HL-60/S4 (cell line): ENCODE measurements around the gene DHODH.
"Not testable (repeated sequence)": the region's sequence is repeated elsewhere in the genome, so short reads cannot be mapped to it uniquely, and the experiment has no call there.

Experiments
- in situ Hi-C: fragments of 300-500 bp; cut with MboI; formaldehyde crosslinking; loops from 2 replicates; pipeline ENCODE4 v1.14.3; 2022; ENCODE audit warnings: low sequenced_read_pairs

DHODH gene

GRCh38 chr16:72050769-72051464 is 42.4 kb downstream of the DHODH start:
- in situ Hi-C loops = no loop called here

- in situ Hi-C loops = no loop called here
These were observed 43.3 kb downstream of the DHODH start for GRCh38 chr16:72051818-72052217.

DNA sequence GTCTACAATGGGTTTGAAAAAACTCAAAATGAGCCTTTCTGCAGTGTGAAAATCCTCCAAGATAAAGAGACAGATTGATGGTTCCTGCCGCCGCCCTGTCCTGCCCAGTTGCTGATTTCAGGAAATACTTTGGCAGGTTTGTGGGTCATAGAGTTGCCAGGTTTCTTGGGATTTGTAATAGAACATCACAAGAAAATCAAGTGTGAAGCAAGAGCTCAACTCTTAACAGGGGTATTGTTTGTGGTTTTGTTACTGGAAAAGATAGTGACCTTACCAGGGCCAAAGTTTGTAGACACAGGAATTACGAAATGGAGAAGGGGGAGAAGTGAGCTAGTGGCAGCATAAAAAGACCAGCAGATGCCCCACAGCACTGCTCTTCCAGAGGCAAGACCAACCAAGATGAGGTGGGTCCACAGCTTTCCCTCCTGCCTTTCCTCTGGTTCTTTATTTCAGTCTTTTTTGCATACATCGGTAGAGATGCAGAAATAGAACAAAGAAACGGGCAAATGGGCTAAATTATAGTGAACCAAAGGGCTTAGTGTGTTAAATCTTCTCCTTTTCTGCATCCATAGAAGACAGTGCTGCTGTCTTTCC is 45.8 kb downstream of the DHODH start, which contains the start of gene HP:
Gene HP (plus strand): TSS at position 252 of the 594 bp plus-strand sequence. CDS start 148 bp downstream, at position 400.
- in situ Hi-C loops = not testable (repeated sequence)

GRCh38 chr16:72055911-72056310 is 47.4 kb downstream of the DHODH start:
- in situ Hi-C loops = no loop called here

DNA sequence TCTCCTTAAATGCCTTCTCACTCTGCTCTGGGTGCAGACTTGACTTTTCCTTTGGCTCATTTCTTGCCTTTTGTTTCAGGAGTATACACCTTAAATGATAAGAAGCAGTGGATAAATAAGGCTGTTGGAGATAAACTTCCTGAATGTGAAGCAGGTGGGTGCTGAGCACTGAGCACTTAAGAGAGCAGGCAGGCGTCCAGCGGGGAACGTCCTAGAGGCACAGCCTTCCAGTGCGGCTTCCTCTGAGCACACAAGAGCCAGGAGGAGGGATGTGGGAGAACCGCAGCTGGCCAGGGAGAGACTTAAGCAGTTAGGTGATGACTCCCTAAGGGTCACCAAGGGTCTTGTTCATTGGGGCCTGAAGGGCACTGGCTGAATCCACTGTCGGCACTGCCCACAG is 48.8 kb downstream of the DHODH start:
- in situ Hi-C loops = not testable (repeated sequence)

DNA sequence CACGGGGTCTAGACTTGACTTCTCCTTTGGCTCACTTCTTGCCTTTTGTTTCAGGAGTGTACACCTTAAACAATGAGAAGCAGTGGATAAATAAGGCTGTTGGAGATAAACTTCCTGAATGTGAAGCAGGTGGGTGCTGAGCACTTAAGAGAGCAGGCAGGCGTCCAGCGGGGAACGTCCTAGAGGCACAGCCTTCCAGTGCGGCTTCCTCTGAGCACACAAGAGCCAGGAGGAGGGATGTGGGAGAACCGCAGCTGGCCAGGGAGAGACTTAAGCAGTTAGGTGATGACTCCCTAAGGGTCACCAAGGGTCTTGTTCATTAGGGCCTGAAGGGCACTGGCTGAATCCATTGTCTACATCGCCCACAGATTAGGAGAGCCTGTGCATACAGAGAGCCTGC is 50.5 kb downstream of the DHODH start:
- in situ Hi-C loops = not testable (repeated sequence)

DNA sequence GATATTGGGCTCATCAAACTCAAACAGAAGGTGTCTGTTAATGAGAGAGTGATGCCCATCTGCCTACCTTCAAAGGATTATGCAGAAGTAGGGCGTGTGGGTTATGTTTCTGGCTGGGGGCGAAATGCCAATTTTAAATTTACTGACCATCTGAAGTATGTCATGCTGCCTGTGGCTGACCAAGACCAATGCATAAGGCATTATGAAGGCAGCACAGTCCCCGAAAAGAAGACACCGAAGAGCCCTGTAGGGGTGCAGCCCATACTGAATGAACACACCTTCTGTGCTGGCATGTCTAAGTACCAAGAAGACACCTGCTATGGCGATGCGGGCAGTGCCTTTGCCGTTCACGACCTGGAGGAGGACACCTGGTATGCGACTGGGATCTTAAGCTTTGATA is 51.9 kb downstream of the DHODH start:
- in situ Hi-C loops = no loop called here

DNA sequence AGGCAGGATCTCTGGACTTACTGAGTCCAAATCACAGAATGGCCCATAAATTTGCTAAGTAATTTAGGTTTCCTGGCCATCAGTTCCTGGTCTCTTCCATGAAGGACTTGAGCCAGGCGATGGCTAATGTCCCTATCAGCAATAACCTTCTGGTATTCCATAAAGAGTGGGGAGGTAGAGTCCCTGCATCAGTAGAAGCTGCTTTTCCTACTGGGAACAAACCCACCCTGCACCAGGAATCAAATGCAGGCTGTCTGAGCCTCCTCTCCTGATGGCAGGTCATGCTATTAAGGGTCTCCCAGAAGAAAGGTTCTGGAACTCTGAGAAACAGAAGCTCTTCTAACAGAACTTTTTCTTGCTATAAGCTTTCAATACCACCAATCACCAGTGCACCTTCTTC is 53.0 kb downstream of the DHODH start:
- in situ Hi-C loops = no loop called here

DNA sequence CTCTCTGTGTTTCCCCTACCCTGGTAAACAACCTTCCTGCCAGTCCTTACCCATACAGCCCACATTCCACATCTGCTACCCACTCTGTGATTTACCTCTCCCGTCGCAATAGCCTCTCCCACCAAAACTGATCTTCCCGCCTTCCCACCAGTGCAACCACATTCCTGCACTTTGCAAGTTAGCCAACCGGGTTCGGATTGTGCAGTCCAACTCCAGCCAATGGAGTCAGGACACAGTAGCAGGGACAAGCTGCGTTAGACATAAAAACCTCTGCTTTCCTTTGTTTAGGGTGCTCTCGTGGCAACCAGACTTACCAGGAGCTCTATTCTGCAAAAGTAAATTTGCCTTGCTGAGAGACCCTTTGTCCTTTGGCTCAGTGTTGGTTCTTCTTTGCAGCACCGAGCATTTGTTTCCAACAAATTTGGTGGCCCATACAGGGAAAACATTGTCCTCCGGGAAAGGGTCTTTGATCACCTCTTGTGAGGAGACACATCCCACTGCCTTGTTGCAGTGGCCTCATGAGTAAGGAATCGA is 55.9 kb downstream of the DHODH start:
- in situ Hi-C loops = no loop called here

GRCh38 chr16:72066747-72067146 is 58.2 kb downstream of the DHODH start:
- in situ Hi-C loops = no loop called here

- in situ Hi-C loops = no loop called here
These were observed 60.4 kb downstream of the DHODH start for GRCh38 chr16:72068930-72069329.

DNA sequence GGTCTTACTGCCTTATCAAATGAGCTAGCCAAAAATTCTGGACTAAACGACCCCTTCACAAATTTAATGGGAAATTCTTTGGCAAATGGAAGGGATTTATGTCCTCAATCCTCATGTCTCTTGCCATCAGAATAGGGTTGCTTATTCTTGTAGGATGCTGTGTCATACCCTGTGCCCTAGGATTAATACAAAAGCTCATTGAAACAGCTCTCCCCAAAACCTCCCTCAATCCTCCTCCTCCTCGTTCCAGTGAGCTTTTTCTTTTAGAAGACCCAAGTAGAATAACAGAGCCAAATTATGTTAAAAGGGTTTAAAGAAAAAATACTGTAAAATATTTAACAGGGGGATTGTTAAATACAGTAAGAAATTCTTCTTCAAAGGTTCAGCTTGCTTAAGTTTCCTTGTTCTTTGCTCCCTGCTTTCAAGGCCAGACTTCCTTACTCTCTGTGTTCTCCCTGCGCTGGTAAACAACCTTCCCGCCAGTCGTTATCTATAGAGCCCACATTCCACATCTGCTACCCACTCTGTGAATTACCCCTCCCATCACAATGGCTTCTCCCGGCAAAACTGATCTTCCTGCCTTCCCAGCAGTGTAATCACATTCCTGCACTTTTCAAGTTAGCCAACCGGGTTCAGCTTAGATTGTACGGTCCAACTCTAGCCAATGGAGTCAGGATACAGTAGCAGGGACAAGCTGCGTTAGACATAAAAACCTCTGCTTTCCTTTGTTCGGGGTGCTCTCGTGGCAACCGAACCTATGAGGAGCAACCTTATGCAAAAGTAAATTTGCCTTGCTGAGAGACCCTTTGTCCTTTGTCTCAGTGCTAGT is 64.2 kb downstream of the DHODH start:
- in situ Hi-C loops = no loop called here

GRCh38 chr16:72073560-72074230 is 65.2 kb downstream of the DHODH start:
- in situ Hi-C loops = no loop called here

GRCh38 chr16:72075067-72075466 is 66.5 kb downstream of the DHODH start:
- in situ Hi-C loops = not testable (repeated sequence)
